ENCODE results near the gene HOXA13.

The HOXA13 gene

DNA sequence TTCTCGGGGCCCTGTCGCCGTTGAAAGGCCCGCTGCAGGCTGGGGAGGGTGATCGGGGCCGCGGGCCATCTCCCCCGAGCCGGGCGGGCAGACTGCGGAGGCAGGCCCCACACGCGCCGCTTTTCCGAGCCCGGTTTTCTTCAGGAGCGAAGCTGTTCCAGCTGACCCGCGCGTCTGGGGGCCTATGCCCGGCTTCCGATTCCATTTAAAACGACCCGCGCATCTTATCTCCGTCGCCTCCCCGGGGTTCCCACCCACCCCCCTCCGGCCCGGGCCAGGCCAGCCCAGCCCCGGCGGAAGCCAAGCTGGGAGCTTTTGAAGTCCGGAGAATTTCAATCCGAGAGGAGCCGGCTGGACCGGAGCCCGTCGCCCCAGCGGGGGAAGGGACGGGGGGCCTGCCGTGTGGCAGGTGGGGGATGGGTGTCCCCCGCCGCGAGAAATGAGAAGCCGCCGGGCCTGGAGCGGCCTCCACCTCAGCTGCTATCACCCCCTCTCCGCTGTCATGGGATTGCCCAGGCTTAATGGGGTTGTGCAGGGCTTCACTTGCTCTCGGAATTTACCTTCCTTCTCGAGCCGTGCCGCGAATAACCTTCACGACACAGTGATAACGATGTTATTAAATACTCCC is 39.6 kb upstream of the HOXA13 start:
- DNase-seq: no peak
- in situ Hi-C loops (cut with HindIII; ENCODE audit: low pct_ligation_motif_present, low pct_unique_long_range_greater_than_20kb, low sequenced_read_pairs): no loop called here

DNA sequence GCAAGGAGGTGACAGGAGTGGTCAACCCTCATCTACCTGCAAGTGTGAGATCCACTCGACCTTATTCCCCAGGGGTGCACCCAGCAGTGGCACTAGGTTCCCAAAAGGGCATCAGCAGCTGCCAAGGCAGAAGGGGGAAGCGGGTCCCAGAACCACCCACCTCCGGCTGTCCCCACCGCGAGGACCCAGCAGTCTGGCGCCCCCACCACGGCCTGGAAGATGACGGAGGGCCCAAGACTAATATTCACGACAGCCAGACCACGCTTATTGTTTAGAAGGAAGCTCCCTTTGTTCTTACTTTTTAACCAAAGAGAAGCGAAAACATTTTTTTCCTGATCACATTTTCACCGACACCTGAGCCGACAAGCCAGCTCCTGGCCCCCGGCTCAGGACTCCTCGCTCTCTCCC is 39.1 kb upstream of the HOXA13 start:
- DNase-seq: no peak
- in situ Hi-C loops (cut with HindIII; ENCODE audit: low pct_ligation_motif_present, low pct_unique_long_range_greater_than_20kb, low sequenced_read_pairs): no loop called here

DNA sequence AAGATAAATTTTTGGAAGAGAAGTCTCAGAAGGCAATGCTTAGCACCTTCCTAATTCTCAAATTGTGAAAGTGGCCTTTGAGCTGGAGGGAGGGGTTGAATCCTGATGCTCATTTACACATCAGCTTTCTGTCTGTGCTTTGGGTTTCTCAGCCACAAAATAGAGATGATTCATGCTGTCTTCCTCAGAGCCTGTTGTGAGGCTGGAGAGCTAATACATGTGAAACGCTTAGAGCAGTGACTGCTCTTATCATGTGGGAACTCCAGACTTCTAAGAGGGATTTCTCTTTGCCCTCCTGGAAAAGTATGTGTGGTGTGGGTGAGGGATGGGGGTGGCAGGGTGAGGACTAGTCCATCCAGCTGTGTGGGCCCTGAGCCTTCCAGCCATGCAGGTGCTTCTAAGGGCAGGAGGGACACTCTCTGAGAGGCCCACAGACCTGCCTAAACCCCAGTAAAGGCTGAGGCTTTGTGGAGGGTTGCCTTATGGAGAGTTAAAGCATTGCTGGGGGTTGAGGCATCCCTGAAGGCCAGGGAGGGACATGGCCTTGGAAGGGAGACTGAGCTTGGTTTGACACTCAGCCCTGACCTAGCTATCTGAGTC is 37.9 kb upstream of the HOXA13 start:
- no peak for DNase-seq
- in situ Hi-C loops (cut with HindIII; ENCODE audit: low pct_ligation_motif_present, low pct_unique_long_range_greater_than_20kb, low sequenced_read_pairs): no loop called here

DNA sequence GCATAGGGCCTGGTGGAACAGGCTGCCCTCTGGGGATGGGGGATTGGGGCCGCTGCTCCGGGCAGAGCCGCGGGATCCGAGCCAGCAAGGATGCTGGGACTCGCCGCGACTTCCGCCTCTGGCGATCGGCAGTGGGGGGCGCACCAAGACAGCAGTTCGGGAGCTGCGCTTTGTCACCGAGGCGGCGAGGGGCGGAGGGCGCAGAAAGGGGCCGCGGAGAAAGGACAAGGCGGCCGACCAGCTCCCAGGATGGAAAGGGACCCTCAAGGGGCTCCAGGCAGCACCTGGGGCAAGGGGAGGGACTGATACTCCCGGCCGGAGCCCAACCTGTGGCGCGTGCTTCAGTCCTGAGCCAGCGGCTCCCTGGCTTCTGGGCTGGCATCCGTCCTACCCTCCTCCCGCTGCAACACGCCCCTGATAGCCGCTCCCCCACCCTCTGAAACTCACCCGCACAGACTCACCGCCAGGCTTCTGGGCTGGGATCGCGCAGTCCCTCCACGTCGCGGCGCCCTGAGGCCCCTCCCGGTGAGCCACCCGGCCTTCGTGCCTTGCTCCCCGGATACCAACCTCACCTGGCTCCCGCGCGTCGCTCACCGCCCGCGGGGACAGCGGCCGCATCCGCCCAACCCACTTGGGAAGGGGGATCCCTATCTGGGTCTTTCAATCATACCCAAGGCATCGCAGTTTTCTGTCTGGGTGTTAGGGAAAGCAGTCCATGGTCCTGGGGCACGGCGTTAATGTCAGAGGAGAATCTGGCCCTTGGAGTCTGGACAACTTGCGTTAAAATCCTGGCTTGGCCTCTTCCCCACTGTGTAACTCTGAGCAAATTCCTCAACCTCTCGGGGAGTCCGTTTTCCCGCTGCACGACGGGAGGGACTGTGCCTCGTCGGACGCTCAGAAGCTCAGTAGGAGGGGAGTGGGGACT is 35.8 kb upstream of the HOXA13 start:
- in situ Hi-C loops (cut with HindIII; ENCODE audit: low pct_ligation_motif_present, low pct_unique_long_range_greater_than_20kb, low sequenced_read_pairs): no loop called here
- DNase-seq: peak; percentile 73

DNA sequence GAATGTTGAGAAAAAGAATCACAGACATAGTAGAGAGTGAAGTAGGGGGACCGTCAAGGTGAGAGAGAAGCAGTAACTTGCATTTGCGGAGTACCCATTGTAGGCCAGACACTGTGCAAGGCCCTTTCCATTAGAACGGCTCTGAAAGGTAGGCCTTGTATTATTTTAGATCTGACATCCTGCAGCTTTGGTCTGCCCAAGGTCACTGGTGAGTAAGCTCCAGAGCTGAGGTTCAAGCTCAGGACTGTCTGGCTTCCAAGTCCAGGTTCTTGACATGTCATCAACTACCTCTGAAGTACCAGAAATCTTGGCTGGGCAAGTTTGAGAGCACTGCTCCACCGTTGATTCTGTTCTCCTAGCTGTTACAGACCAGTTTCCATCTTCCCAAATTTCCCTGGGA is 29.6 kb upstream of the HOXA13 start:
- in situ Hi-C loops (cut with HindIII; ENCODE audit: low pct_ligation_motif_present, low pct_unique_long_range_greater_than_20kb, low sequenced_read_pairs): no loop called here
- DNase-seq: no peak

DNA sequence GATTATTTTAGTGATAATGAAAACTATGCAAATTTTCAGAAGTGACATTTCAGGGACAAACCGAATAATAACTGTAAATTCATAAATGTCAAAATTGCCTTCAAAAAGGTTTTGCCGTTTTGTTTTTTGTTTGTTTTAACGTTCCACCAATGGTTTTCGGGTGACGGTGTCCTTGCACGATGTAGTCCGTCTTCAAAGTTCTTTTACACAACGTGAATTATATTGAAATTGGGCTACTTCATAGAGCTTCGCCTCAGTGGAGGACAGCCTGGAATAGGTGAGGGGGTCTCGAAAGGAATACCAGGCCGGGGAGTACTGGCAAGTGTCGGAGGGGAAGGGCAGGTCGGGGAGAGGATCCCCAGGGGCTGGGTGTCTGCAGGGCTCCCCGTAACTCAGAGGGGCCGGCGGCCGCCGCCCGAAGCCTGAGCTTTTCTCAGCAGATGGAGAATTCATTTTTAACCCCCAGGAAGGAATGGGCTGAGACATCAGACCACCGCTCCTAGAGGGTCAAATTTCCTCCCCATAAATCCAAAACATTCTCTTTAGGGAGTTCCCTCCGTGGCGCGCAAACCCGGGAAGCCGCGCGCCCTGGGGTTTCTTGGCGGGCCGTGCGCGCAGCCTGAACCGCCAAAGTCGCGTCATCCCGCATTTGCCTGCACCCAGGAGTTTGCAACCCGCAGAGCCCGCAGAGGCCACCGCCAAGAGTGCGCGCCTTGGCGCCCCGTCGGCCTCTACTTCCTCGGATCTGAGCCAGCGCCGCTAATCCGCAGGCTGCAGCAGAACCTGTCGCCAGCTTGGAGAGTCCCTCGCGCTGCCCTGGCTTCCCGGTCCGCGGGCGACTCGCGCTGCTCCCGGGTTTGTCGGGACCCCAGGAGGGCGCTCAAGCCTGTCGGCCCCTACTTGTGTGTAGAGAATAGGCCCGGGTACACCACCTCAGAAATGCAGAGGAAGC is 25.4 kb upstream of the HOXA13 start:
- in situ Hi-C loops (cut with HindIII; ENCODE audit: low pct_ligation_motif_present, low pct_unique_long_range_greater_than_20kb, low sequenced_read_pairs): loop anchor here (25.0 kb wide), 1 partner anchor 362 kb away; no protein-coding TSS in a partner anchor
- no peak for DNase-seq

DNA sequence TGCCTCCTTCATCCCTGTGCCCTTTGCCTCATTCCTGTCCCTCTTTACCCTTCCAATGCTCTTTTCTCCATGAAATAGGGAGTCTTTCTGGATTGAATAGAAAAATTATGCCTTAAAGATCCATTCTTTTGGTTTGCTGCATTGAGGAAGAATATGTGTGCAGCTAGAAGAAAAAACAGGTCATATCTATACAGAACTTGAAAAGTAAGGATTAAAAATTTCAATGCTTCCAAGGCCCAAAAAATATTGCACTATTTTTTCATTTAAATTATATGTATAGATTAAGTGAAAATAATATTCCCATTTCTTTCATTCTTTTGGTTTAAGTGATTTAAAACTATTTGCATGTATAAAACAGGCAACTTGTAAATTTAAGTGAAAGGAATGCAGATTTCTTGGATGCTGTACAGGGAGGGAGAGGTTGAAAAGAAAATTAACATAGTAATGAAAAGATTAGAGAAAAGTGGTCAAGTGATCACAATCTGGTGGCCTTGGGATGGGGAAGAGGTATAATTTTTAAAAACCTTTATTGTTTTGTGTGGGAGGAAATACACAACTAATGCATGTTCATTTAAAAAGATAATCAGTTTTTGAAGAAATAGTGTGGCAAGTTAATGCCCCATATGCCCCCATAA is 24.2 kb upstream of the HOXA13 start:
- DNase-seq: no peak
- in situ Hi-C loops (cut with HindIII; ENCODE audit: low pct_ligation_motif_present, low pct_unique_long_range_greater_than_20kb, low sequenced_read_pairs): loop anchor here (25.0 kb wide), 1 partner anchor 363 kb away; no protein-coding TSS in a partner anchor

DNA sequence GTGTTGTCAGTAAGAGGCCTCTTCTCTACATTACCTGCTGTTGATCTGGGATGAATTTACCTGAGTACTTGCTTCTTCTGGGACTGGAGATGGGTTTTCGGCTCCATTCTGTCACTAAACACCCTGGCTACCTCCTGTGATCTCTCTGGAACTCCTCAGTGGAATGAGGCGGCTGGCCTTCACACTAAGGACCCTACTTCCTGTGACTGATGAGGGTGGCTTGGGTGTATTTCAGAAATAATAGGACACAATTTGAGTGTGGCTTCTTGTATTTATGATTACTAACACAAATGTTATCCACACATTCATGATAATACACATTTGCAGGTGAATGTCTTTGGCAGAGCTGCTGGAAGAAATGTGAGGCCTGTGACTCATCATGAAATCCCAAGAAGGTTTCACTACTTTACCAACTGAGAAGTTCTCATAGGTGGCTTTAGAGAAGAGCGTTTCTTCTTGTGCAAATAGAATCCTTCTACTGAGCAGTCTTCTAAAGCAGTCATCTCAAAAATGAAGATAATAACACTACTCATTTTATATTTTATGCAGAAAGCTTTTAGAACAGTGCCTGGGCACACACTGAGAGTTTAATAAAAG is 21.4 kb upstream of the HOXA13 start:
- in situ Hi-C loops (cut with HindIII; ENCODE audit: low pct_ligation_motif_present, low pct_unique_long_range_greater_than_20kb, low sequenced_read_pairs): loop anchor here (25.0 kb wide), 1 partner anchor 366 kb away; no protein-coding TSS in a partner anchor

DNA sequence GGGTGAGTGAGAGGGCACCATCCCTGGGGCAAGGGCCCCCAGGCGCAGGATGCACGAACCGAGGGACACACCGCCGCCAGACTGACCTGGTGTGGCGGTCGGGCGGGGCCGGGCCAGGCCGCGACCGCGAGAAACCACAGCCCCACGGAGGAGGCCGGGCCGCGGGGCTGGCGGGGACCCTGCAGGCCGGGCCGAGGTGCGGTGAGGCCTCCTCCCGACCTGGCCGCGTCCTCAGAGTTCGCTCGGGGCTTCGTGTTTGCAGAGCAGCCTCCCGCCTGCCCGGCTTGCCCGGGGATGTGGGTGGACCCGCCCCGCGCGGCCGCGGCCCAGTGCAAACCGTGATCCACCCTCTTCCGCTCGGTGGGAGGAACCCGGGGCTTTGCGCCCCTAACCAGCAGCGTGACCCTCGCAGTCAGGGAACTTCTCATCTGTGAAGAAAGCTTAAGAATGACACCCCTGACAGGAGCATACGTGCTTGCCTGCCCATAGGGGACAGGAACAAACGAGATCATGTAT is 20.6 kb upstream of the HOXA13 start:
- in situ Hi-C loops (cut with HindIII; ENCODE audit: low pct_ligation_motif_present, low pct_unique_long_range_greater_than_20kb, low sequenced_read_pairs): loop anchor here (25.0 kb wide), 1 partner anchor 367 kb away; no protein-coding TSS in a partner anchor
- DNase-seq: no peak

More for the DNA sequence above, 21.4 kb upstream of the HOXA13 start:
- no peak for DNase-seq

DNA sequence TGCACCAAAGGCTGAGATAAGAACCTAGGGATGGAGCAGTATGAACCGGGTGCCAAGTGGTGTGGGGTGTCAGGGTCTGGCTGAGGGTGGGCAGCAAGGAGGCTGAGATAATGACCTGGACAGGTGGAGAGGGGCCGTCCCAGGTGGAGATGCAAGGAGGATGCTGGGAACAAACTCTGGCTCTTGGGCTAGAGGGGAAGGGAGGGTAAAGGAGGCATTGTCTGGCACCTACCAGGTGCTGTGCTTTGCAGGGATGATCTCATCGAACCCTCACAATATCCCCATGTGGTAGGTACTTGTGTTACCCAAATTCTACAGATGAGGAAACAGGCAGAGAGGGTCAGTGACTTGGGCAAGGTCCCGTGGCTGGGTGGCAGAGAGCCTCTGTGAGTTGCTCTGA is 19.9 kb upstream of the HOXA13 start:
- no peak for DNase-seq
- in situ Hi-C loops (cut with HindIII; ENCODE audit: low pct_ligation_motif_present, low pct_unique_long_range_greater_than_20kb, low sequenced_read_pairs): loop anchor here (25.0 kb wide), 1 partner anchor 367 kb away; no protein-coding TSS in a partner anchor

DNA sequence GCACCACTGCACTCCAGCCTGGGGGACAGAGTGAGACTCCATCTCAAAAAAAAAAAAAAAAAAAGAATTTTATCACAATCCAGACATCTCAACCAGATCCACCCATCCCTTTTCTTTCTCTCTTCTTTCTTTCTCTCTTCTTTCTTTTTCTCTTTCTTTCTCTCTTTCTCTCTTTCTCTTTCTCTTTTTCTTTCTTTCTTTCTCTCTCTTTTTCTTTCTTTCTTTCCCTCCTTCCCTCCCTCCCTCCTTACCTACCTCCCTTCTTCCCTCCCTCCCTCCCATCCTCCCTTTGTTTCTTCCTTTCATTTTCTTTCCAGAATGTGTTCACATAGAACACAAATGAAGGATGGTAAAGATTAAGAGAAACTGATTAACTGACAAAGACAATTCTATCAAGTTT is 18.1 kb upstream of the HOXA13 start:
- DNase-seq: no peak
- in situ Hi-C loops (cut with HindIII; ENCODE audit: low pct_ligation_motif_present, low pct_unique_long_range_greater_than_20kb, low sequenced_read_pairs): loop anchor here (25.0 kb wide), 1 partner anchor 369 kb away; no protein-coding TSS in a partner anchor

DNA sequence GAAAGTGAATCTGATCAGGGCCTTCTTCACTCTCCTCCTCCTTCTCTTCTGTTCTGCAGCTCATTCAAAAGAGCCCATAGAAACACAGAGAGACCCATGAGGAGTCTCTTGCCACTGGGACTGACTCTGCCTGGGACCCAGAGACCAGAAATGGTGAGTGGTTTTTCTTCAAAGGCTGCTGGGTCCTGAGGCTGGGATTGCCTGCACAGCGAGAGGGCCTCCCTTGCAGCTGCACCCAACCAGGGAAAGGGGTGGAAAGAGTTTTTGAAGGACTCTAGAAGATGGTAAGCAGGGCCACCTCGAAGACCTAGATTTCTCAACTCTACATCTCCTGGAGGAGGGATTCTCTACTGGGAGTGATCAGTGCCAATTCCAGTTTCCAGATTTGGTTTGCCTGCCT is 15.5 kb upstream of the HOXA13 start:
- DNase-seq: no peak
- in situ Hi-C loops (cut with HindIII; ENCODE audit: low pct_ligation_motif_present, low pct_unique_long_range_greater_than_20kb, low sequenced_read_pairs): loop anchor here (25.0 kb wide), 1 partner anchor 372 kb away; no protein-coding TSS in a partner anchor

DNA sequence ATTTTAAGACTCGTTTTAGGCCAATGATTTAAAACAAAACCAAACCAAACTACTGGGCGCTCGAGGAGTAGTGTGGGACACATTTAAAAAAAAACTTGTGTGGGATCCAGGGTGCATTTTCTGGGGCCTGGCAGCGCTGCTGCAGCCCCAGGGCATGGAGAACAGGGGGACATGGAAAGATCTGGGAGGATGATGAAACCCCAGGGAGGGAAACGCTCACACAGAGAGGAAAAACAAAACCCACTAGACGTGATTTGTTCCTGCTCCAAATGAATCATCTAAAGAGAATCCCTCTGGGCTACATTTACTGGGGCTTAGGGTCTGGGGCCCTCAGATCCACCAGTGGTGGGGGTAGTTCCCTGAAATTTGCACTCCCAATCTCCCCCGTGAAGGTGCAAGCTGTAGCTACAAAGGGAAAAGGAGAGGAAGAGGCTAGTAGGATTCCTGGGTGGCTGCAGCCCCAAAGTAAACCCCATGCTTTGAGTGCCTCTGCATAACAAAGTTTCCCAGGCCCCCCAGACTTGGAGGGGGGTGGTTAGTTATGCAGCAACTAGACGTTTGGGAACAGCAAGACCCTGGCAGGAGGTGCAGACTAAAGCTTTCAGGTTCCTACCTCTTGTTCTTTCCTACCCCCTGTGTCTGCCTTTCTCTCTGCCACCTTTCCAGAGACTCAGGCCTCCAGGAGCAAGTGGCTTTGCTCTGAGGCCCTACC is 14.5 kb upstream of the HOXA13 start:
- in situ Hi-C loops (cut with HindIII; ENCODE audit: low pct_ligation_motif_present, low pct_unique_long_range_greater_than_20kb, low sequenced_read_pairs): loop anchor here (25.0 kb wide), 1 partner anchor 373 kb away; no protein-coding TSS in a partner anchor
- DNase-seq: no peak

DNA sequence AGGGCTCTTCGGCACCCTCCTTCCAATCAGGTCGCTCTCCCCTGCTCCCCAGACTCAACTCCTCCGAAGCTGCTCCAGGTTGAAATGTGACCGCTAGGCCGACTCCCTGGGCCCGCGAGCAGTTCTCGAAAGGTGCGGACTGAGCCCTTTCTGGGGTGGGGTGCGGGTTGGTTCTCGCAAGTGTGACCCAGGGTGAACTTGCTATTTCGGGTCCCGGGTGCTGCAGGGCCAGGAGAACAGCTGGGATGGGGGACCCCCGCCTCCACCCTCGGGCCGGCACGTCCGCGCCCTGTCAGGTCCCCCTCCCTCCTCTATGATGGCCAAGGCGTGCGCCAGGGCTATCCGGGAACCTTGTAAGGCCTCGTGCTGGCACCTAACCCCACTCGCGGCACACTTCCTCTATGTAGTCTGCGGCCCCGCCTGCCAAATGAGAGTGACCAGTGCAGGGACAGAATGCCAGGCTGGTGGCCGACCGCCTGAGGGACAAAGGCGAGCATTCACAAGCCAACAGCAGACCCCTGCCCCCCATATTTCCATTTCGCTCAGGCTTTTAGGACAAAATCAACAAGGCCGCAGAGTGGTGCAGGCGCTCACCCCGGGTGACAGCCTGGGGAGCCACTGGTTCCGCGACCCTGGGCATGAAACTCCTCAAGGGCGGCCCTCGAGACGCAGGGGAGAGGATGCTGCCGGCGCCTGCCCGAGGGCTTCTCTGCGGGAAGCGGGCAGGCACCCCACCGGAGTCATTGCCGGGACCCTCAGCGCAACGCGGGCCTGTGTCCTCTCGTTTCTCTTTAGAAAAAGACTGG is 13.7 kb upstream of the HOXA13 start:
- in situ Hi-C loops (cut with HindIII; ENCODE audit: low pct_ligation_motif_present, low pct_unique_long_range_greater_than_20kb, low sequenced_read_pairs): loop anchor here (25.0 kb wide), 1 partner anchor 374 kb away; no protein-coding TSS in a partner anchor
- no peak for DNase-seq

Measured in ACHN (cell line).